Left ventricle myocardium inferior (tissue), 1 donor: Measurements from ENCODE around the gene TATDN3. TPM values are rescaled to one million over a fixed set of nuclear protein-coding genes. Genes with fewer than 3 reads are reported as not detected.

Experiments used
- DNase-seq: peaks from one replicate; pipeline ENCODE4 v3.0.0-alpha.2; 2020
- H3K27ac ChIP-seq: fragments of 200-600 bp; replicated peaks from 2 replicates; pipeline ENCODE4 v1.8.0; 2021
- H3K27me3 ChIP-seq: fragments of 200-600 bp; 2 replicates; pipeline ENCODE4 v1.8.0; 2021; ENCODE audit warnings: low read depth
- H3K36me3 ChIP-seq: fragments of 200-600 bp; 2 replicates; pipeline ENCODE4 v1.8.0; 2021
- H3K4me1 ChIP-seq: fragments of 200-600 bp; 2 replicates; pipeline ENCODE4 v1.8.0; 2021
- H3K4me3 ChIP-seq: fragments of 200-600 bp; 2 replicates; pipeline ENCODE4 v1.8.0; 2021; ENCODE audit warnings: mild to moderate bottlenecking, moderate library complexity
- H3K9me3 ChIP-seq: fragments of 200-600 bp; replicated peaks from 2 replicates; pipeline ENCODE4 v1.8.0; 2021
- intact Hi-C: fragments of 100-400 bp; cut with micrococcal nuclease; formaldehyde crosslinking; loops from one replicate; pipeline ENCODE4 v1.11.0; 2022
- total RNA-seq: library from RNA; stranded (reverse); fragmentation: NEBNext Ultra II Directional; extraction: Animal tissue kit (Norgen Biotek cat#: 25700); gene quantifications from one replicate; pipeline ENCODE4 v1.2.1, GENCODE V29; 2021
- TF ChIP-seq, protein P1 (sequence below): fragments of 200-600 bp; IDR thresholded peaks from 2 replicates; pipeline ENCODE4 v1.8.0; 2021; ENCODE audit warnings: antibody characterized with exemption, mild to moderate bottlenecking, borderline replicate concordance
- donor health status: DM: no; HTN: yes; CAD: no; lungs with severe emphysema.

The TATDN3 gene
- total RNA-seq, 1 donor from 2014 or later = 23.5 TPM

DNA sequence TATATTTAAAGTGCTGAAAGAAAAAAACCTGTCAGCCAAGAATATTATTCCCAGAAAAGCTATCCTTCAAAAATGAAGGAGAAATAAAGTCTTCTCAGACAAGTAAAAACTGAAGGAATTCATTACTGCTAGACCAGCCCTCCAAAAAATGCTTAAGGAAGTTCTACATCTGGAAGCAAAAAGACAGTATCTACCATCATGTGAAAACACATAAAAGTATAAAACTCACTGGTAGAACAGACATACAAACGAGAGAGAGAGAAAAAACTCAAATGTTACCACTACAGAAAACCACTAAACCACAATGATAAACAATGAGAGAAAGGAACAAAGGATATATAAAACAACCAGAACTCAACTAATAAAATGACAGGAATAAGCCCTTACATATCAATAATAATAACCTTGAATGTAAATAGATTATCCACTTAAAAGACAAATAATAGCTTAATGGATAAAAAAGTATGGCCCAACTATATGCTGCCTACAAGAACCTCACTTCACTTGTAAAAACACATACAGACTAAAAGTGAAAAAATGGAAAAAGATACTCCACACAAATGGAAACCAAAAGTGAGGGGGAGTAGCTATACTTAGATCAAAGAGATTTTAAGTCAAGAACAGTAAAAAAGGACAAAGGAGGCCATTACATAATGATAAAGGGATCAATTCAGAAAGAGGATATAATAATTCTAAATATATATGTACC, 22.1 kb upstream of the TATDN3 start:
- intact Hi-C loops = no loop called here
- TF ChIP-seq, protein P1, sequence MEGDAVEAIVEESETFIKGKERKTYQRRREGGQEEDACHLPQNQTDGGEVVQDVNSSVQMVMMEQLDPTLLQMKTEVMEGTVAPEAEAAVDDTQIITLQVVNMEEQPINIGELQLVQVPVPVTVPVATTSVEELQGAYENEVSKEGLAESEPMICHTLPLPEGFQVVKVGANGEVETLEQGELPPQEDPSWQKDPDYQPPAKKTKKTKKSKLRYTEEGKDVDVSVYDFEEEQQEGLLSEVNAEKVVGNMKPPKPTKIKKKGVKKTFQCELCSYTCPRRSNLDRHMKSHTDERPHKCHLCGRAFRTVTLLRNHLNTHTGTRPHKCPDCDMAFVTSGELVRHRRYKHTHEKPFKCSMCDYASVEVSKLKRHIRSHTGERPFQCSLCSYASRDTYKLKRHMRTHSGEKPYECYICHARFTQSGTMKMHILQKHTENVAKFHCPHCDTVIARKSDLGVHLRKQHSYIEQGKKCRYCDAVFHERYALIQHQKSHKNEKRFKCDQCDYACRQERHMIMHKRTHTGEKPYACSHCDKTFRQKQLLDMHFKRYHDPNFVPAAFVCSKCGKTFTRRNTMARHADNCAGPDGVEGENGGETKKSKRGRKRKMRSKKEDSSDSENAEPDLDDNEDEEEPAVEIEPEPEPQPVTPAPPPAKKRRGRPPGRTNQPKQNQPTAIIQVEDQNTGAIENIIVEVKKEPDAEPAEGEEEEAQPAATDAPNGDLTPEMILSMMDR = no peak
- H3K9me3 ChIP-seq = peaks cover 56% of the 10 kb centered on the region

DNA sequence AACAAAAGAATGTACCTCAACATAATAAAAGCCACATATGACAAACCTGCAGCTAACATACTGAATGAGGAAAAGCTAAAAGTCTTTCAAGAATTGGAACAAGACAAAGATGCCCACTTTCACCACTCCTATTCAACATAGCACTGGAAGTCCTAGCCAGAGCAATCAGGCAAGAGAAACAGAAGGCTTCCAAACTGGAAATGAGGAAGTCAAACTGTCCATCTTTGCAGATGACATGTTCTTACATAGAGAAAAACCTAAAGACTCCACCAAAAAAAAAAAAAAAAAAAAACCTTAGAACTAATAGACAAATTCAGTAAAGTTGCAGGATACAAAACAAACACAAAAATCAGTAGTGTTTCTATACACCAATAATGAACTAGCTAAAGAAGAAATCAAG, 20.4 kb upstream of the TATDN3 start:
- TF ChIP-seq, protein P1 = no peak
- peaks cover 45% of the 10 kb centered on the region for H3K36me3 ChIP-seq
- H3K27ac ChIP-seq = no peak overlapping the region
- no peak for DNase-seq
- H3K27me3 ChIP-seq = no peaks in the 10 kb centered on the region
- intact Hi-C loops = no loop called here
- H3K4me3 ChIP-seq = no peak overlapping the region
- H3K9me3 ChIP-seq = peaks cover 48% of the 10 kb centered on the region
- no peaks in the 10 kb centered on the region for H3K4me1 ChIP-seq

More for the DNA sequence above, 22.1 kb upstream of the TATDN3 start:
- no peak overlapping the region for H3K4me3 ChIP-seq
- H3K27ac ChIP-seq = no peak overlapping the region
- no peaks in the 10 kb centered on the region for H3K4me1 ChIP-seq
- H3K36me3 ChIP-seq = peaks cover 53% of the 10 kb centered on the region
- DNase-seq = no peak
- no peaks in the 10 kb centered on the region for H3K27me3 ChIP-seq

DNA sequence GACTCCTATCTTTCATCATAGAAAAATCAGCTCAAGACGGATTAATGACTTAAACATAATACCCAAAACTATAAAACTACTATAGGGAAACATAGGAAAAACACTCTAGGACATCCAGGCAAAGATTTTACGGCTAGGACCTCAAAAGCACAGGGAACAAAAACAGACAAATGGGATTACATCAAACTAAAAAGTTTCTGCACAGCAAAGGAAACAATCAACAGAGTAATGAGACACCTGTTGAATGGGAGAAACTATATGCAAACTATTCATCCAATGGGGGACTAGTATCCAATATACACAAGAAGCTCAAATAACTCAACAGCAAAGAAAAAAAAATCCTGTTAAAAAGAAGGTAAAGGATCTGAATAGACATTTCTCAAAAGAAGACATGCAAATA, 18.7 kb upstream of the TATDN3 start:
- H3K36me3 ChIP-seq = peaks cover 37% of the 10 kb centered on the region
- TF ChIP-seq, protein P1 = no peak

DNA sequence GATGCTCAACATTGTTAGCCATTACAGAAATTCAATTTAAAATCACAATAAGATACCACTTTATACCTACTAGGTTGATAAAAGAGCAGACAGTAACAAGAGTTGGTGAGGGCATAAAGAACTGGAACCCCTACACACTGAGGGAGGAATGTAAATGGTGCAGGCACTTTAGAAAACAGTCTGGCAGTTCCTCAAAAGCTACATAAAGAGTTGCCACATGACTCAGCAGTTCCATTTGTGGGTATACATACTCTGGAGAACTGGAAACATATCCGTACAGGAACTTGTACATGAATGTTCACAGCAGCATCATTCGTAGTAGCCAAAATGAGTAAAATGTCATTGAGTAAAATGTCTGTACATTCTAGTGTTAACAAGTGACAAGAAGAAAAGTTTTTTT, 17.1 kb upstream of the TATDN3 start:
- Histone ChIP-seq H3K4me1 (no peaks in the 10 kb centered on the region), H3K36me3 (peaks cover 25% of the 10 kb centered on the region), H3K4me3 (no peak overlapping the region), H3K27me3 (no peaks in the 10 kb centered on the region), H3K27ac (no peak overlapping the region), H3K9me3 (peaks cover 17% of the 10 kb centered on the region)
- intact Hi-C loops = no loop called here
- TF ChIP-seq, protein P1 = no peak
- DNase-seq = no peak

More for the DNA sequence above, 18.7 kb upstream of the TATDN3 start:
- Histone ChIP-seq H3K4me3 (no peak overlapping the region), H3K4me1 (no peaks in the 10 kb centered on the region), H3K27me3 (no peaks in the 10 kb centered on the region), H3K27ac (no peak overlapping the region), H3K9me3 (peaks cover 33% of the 10 kb centered on the region)
- DNase-seq = no peak
- intact Hi-C loops = no loop called here

DNA sequence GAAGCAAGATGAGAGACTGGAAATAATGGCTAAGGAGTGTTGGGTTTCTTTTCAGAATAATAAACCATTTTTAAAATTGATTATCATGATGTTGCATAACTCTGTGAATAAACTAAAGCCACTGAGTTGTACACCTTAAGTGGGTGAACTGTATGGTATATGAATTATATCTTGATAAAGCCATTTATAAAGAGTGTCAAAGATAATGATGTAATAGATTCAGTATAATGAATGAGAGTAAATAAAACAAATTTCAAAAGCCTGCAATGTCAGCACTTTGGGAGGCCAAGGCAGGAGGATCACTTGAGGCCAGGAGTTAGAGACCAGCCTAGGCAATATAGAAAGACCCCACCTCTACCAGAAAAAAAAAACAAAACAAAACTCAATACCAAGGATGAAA, 16.5 kb upstream of the TATDN3 start:
- intact Hi-C loops = no loop called here
- Histone ChIP-seq H3K4me1 (no peaks in the 10 kb centered on the region), H3K9me3 (peaks cover 11% of the 10 kb centered on the region), H3K36me3 (peaks cover 25% of the 10 kb centered on the region), H3K27me3 (no peaks in the 10 kb centered on the region), H3K4me3 (no peak overlapping the region), H3K27ac (no peak overlapping the region)
- TF ChIP-seq, protein P1 = no peak
- DNase-seq = no peak
